Left ventricle myocardium inferior (tissue), 1 donor: ENCODE data around the gene CUX1. TPM values are rescaled to one million over a fixed set of nuclear protein-coding genes. Genes with fewer than 3 reads are reported as not detected.

Source experiments
- DNase-seq: peaks from one replicate; pipeline ENCODE4 v3.0.0-alpha.2; 2020
- H3K27ac ChIP-seq: fragments of 200-600 bp; replicated peaks from 2 replicates; pipeline ENCODE4 v1.8.0; 2021
- H3K27me3 ChIP-seq: fragments of 200-600 bp; 2 replicates; pipeline ENCODE4 v1.8.0; 2021; ENCODE audit warnings: low read depth
- H3K36me3 ChIP-seq: fragments of 200-600 bp; 2 replicates; pipeline ENCODE4 v1.8.0; 2021
- H3K4me1 ChIP-seq: fragments of 200-600 bp; 2 replicates; pipeline ENCODE4 v1.8.0; 2021
- H3K4me3 ChIP-seq: fragments of 200-600 bp; 2 replicates; pipeline ENCODE4 v1.8.0; 2021; ENCODE audit warnings: mild to moderate bottlenecking, moderate library complexity
- H3K9me3 ChIP-seq: fragments of 200-600 bp; replicated peaks from 2 replicates; pipeline ENCODE4 v1.8.0; 2021
- CTCF ChIP-seq: fragments of 200-600 bp; IDR thresholded peaks from 2 replicates; pipeline ENCODE4 v1.8.0; 2021; ENCODE audit warnings: antibody characterized with exemption, mild to moderate bottlenecking, borderline replicate concordance
- intact Hi-C: fragments of 100-400 bp; cut with micrococcal nuclease; formaldehyde crosslinking; loops from one replicate; pipeline ENCODE4 v1.11.0; 2022
- total RNA-seq: library from RNA; stranded (reverse); fragmentation: NEBNext Ultra II Directional; extraction: Animal tissue kit (Norgen Biotek cat#: 25700); gene quantifications from one replicate; pipeline ENCODE4 v1.2.1, GENCODE V29; 2021
- donor health status: DM: no; HTN: yes; CAD: no; lungs with severe emphysema.

The CUX1 gene
- total RNA-seq, 1 donor from 2014 or later, result 125 TPM

DNA sequence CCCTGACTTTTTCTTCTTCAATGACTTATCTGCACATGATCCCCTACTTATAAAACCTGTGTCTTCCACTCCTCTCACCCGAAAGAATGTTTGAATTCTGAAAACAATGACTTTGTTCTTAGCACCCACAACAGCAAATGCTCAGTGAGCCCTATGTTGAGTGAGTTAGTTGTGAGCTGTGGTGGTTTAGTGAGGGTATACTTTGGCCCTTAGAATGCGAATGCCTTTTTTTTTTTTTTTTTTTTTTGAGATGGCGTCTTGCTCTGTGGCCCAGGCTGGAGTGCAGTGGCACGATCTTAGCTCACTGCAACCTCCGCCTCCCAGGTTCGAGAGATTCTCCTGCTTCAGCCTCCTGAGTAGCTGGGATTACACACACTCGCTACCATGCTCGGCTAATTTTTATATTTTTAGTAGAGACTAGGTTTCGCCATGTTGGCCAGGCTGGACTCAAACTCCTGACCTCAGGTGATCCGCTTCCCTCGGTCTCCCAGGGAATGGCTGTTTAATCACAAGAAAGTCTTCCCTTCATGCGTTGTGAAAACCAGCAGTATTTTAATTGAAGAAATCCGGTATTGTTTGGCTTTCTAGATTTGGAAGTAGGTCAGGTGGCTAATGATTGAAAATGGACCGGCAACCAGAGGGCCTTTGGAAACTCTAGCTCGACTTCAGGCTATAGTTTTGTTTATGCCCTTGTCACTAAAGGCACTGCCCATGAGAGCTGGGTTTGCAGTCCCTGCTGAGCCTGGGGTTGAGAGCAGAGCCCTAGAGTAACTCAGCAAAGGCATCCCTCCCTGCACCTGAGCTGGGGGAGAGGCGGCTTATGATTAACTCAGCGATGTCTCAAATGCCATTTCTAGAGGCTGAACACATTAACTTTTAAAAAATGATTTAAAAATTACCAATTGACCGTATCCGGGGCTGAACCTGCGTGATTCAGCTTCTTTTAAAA, 41.3 kb downstream of the CUX1 start:
- Histone ChIP-seq H3K4me3 (no peak overlapping the region), H3K4me1 (peaks cover 93% of the 10 kb centered on the region), H3K36me3 (no peaks in the 10 kb centered on the region), H3K27me3 (no peaks in the 10 kb centered on the region), H3K9me3 (no peaks in the 10 kb centered on the region), H3K27ac (peak overlapping the region; percentile 90)
- TF ChIP-seq CTCF, result no peak
- no peak for DNase-seq
- intact Hi-C loops, result loop anchor here (5.0 kb wide), 1 partner anchor 41 kb away; the partner anchor contains the start of gene CUX1

- intact Hi-C loops, result loop anchor here (5.0 kb wide), 1 partner anchor 42 kb away; the partner anchor contains the start of gene CUX1
- no peaks in the 10 kb centered on the region for H3K27me3 ChIP-seq
- TF ChIP-seq CTCF, result no peak
- H3K4me3 ChIP-seq, result peak overlapping the region; percentile 14
- H3K9me3 ChIP-seq, result no peaks in the 10 kb centered on the region
- H3K27ac ChIP-seq, result peak overlapping the region; percentile 90
- H3K36me3 ChIP-seq, result no peaks in the 10 kb centered on the region
- DNase-seq, result no peak
- H3K4me1 ChIP-seq, result peaks cover 91% of the 10 kb centered on the region
Observed at GRCh38 chr7:101859411-101860106, 42.1 kb downstream of the CUX1 start.

- H3K4me1 ChIP-seq, result peaks cover 91% of the 10 kb centered on the region
- no peaks in the 10 kb centered on the region for H3K36me3 ChIP-seq
- H3K4me3 ChIP-seq, result no peak overlapping the region
Observed at GRCh38 chr7:101860316-101861217, 43.1 kb downstream of the CUX1 start.

DNA sequence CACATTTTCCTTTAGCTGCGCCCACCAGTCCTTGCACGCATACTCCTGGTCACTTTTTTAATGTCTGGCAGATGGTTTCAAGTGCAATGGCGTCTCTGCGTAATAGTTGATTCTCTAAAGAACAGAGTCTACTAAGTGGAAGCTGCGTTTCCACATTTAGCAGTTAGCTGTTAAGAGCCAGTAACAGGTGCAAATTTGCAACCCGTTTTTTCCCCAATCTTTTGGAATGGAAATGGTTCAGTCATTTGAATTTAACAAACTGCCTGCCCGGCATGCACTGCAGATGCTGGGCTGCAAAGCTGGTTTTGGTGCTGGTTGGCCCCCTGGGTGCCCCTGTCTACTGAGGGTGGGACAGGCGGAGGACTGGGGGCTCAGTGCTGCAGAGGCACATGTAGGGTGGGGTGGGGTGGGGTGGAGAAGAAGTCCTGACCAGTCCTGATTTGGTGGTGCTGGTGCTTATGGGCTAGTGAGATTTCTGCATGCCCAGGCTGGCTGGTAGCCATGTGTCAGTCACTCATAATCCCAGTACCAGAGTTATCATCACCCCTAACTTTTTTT, 43.9 kb downstream of the CUX1 start:
- intact Hi-C loops, result no loop called here
- no peak for DNase-seq
- H3K27ac ChIP-seq, result peak overlapping the region; percentile 74
- no peaks in the 10 kb centered on the region for H3K36me3 ChIP-seq
- H3K4me1 ChIP-seq, result peaks cover 89% of the 10 kb centered on the region
- H3K9me3 ChIP-seq, result no peaks in the 10 kb centered on the region
- H3K27me3 ChIP-seq, result no peaks in the 10 kb centered on the region
- no peak for TF ChIP-seq CTCF
- H3K4me3 ChIP-seq, result no peak overlapping the region

More at GRCh38 chr7:101860316-101861217, 43.1 kb downstream of the CUX1 start:
- Histone ChIP-seq H3K27ac (peak overlapping the region; percentile 90), H3K27me3 (no peaks in the 10 kb centered on the region), H3K9me3 (no peaks in the 10 kb centered on the region)
- intact Hi-C loops, result no loop called here
- no peak for TF ChIP-seq CTCF
- DNase-seq, result no peak
